ENCODE data around the gene ARID5A. TPM values are rescaled to one million over a fixed set of nuclear protein-coding genes. Genes with fewer than 3 reads are reported as not detected.

The ARID5A gene
- total and polyA plus RNA-seq, 9 of the 15 experiments (the other 6 are each of a cell fraction or from before 2014, with no cell fraction given), result 0.14 to 12.5 (median 3.0) TPM

DNA sequence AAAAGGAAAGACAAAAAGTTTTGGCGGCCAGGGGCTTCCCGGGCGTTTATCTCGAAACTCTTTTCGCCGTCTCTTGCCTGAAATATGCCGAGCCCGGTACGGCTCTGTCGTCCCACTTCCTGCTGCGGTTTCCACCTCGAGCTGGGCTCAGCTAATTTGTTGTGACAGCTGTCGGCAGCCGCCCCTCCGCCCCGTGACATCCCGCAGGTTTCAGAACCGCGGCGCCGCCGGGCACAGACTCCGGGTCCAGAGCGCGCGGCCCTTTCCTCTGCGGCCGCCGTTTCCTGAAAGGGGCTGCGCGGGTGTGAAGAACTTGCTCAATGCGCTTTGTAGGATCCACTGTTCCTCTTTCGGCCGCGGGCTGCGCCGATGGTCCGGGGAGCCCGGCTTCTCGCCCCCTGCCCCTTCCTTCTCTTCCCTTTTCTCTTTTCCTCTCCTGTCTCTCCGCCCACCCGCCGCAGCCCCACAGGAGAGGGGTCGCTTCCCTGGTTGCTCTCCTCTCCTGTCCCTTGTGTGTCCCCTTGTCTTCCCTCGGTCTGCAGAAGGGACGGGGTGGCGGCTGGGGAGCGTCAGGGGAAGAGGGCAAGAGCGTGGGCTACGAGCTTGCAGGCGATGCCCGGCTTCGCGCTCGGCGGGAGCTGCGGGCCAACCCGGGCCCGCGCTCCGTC, 648 bp downstream of the ARID5A start (continued):
- TF ChIP-seq MCM3 (IDR thresholded peaks at IDR 0.05), result no peak
- peak; percentile 79; the same call in 1 of the 2 replicates for TF ChIP-seq ESRRA (IDR thresholded peaks at IDR 0.05; ENCODE audit: borderline replicate concordance, low read depth)
- TF ChIP-seq HNRNPUL1 (IDR thresholded peaks at IDR 0.05; ENCODE audit: low read length), result no peak
- 0 out of 2 replicates have a peak, but pooled peaks have one; percentile 5 for TF ChIP-seq SUPT5H (IDR thresholded peaks at IDR 0.05)
- peak in 1 of 2 experiments; percentile 3; a peak in 1 of 4 replicates for TF ChIP-seq MAZ (CRISPR knock-in tag; conservative IDR thresholded peaks at IDR 0.05 in 1 of 2, IDR thresholded peaks at IDR 0.05 in 1 of 2)
- no peak for TF ChIP-seq SNIP1 (IDR thresholded peaks at IDR 0.05; ENCODE audit: low read depth)
- TF ChIP-seq SMARCE1 (IDR thresholded peaks at IDR 0.05), result peak; percentile 50; the same call in 1 of the 2 replicates
- TF ChIP-seq ZC3H8 (IDR thresholded peaks at IDR 0.05), result no peak
- peak; percentile 72 for TF ChIP-seq MEIS2 (IDR thresholded peaks at IDR 0.05; ENCODE audit: partially characterized antibody)
- TF ChIP-seq ARID2 (IDR thresholded peaks at IDR 0.05), result no peak
- TF ChIP-seq CREM (IDR thresholded peaks at IDR 0.05; ENCODE audit: low read depth), result peak; percentile 21; the same call in 1 of the 2 replicates
- TF ChIP-seq L3MBTL2 (IDR thresholded peaks at IDR 0.05), result peak; percentile 76
- TF ChIP-seq RBFOX2 (IDR thresholded peaks at IDR 0.05; ENCODE audit: low read depth, low read length), result peak; percentile 32
- TF ChIP-seq EWSR1 (IDR thresholded peaks at IDR 0.05; ENCODE audit: borderline replicate concordance, low read depth, partially characterized antibody), result no peak
- no peak for TF ChIP-seq ZNF318 (IDR thresholded peaks at IDR 0.05; ENCODE audit: borderline replicate concordance in 1 of 2, low read depth in 1 of 2)
- no peak for TF ChIP-seq ZNF263 (CRISPR knock-in tag; IDR thresholded peaks at IDR 0.05; ENCODE audit: borderline replicate concordance)
- TF ChIP-seq FOXK2 (conservative IDR thresholded peaks at IDR 0.05 in 1 of 2, IDR thresholded peaks at IDR 0.05 in 1 of 2; ENCODE audit: low read depth in 2 of 2), result no peak
- no peak for TF ChIP-seq PHB (CRISPR knock-in tag; IDR thresholded peaks at IDR 0.05)
- peak; percentile 8 for TF ChIP-seq KDM5B (IDR thresholded peaks at IDR 0.05; ENCODE audit: insufficient replicate concordance, low read depth, low read length)
